HepG2 (cell line): ENCODE data around the gene PFDN1. TPM values are rescaled to one million over a fixed set of nuclear protein-coding genes. Genes with fewer than 3 reads are reported as not detected.

ENCODE experiments used
- ATAD3A ChIP-seq: sonication (generic); formaldehyde crosslinking; IDR thresholded peaks from 2 replicates; pipeline ENCODE4 v1.4.0; 2020; ENCODE audit warnings: missing genetic modification reagents
- CBX1 ChIP-seq: IDR thresholded peaks from one replicate; pipeline ENCODE4 v1.6.1; 2016; ENCODE audit warnings: antibody characterized with exemption, low read depth
- DMTF1 ChIP-seq: sonication (generic); formaldehyde crosslinking; IDR thresholded peaks from 2 replicates; pipeline ENCODE4 v1.4.0; 2020; ENCODE audit warnings: mild to moderate bottlenecking, missing genetic modification reagents
- GPN1 ChIP-seq: sonication (generic); formaldehyde crosslinking; IDR thresholded peaks from 2 replicates; pipeline ENCODE4 v1.5.1; 2020; ENCODE audit warnings: missing genetic modification reagents, borderline replicate concordance
- KAT2B ChIP-seq: fragments of 150-350 bp; IDR thresholded peaks from 2 replicates; pipeline ENCODE4 v1.6.1; 2014; ENCODE audit warnings: low read depth, low read length, borderline replicate concordance
- MAFG ChIP-seq: sonication (generic); formaldehyde crosslinking; IDR thresholded peaks from 2 replicates; pipeline ENCODE4 v1.5.1; 2020; ENCODE audit warnings: mild to moderate bottlenecking, missing genetic modification reagents
- MTF1 ChIP-seq: sonication (generic); formaldehyde crosslinking; IDR thresholded peaks from 2 replicates; pipeline ENCODE4 v1.5.0; 2020; ENCODE audit warnings: missing genetic modification reagents
- MXD4 ChIP-seq: IDR thresholded peaks from 2 replicates; pipeline ENCODE4 v1.6.1; 2016; ENCODE audit warnings: mild to moderate bottlenecking, missing biosample characterization, missing genetic modification reagents
- NR3C1 ChIP-seq: sonication (generic); formaldehyde crosslinking; IDR thresholded peaks from 2 replicates; pipeline ENCODE4 v1.4.0; 2020; ENCODE audit warnings: missing genetic modification reagents
- RARA ChIP-seq: IDR thresholded peaks from 2 replicates; pipeline ENCODE4 v1.6.1; 2016; ENCODE audit warnings: missing genetic modification reagents, missing compliant biosample characterization
- RORA ChIP-seq: sonication (generic); formaldehyde crosslinking; IDR thresholded peaks from 2 replicates; pipeline ENCODE4 v1.5.0; 2020; ENCODE audit warnings: mild to moderate bottlenecking, missing genetic modification reagents, moderate library complexity
- RXRA ChIP-seq: sonication (generic); formaldehyde crosslinking; IDR thresholded peaks from 2 replicates; pipeline ENCODE4 v1.5.1; 2020; ENCODE audit warnings: missing genetic modification reagents
- SMAD3 ChIP-seq: sonication (generic); formaldehyde crosslinking; IDR thresholded peaks from 2 replicates; pipeline ENCODE4 v1.4.0; 2020; ENCODE audit warnings: missing genetic modification reagents
- TAF15 ChIP-seq: fragments of 200-400 bp; formaldehyde crosslinking; IDR thresholded peaks from one replicate; pipeline ENCODE4 v1.6.1; 2018; ENCODE audit warnings: mild to moderate bottlenecking, low read depth, low read length; ENCODE audit not compliant: poor library complexity, severe bottlenecking
- TBL1XR1 ChIP-seq: fragments of 150-350 bp; IDR thresholded peaks from 2 replicates; pipeline ENCODE4 v1.6.1; 2014; ENCODE audit warnings: borderline replicate concordance, low read length; ENCODE audit not compliant: partially characterized antibody
- TEAD3 ChIP-seq: optimal IDR thresholded peaks from 2 replicates; pipeline ENCODE3; 2016; ENCODE audit warnings: borderline replicate concordance
- ZBTB7A ChIP-seq: sonication (generic); formaldehyde crosslinking; IDR thresholded peaks from 2 replicates; pipeline ENCODE4 v1.8.0; 2022; ENCODE audit warnings: mild to moderate bottlenecking, missing genetic modification reagents
- ZIK1 ChIP-seq: sonication (generic); formaldehyde crosslinking; IDR thresholded peaks from 2 replicates; pipeline ENCODE4 v1.5.0; 2020; ENCODE audit warnings: mild to moderate bottlenecking, low read depth, missing genetic modification reagents, borderline replicate concordance
- ZNF160 ChIP-seq: sonication (generic); formaldehyde crosslinking; IDR thresholded peaks from 2 replicates; pipeline ENCODE4 v1.8.0; 2022; ENCODE audit warnings: mild to moderate bottlenecking, inconsistent platforms, missing genetic modification reagents
- ZNF24 ChIP-seq: fragments of 450-650 bp; IDR thresholded peaks from 2 replicates; pipeline ENCODE4 v1.6.1; 2017; ENCODE audit warnings: antibody characterized with exemption, mild to moderate bottlenecking
- polyA plus RNA-seq, 8 experiments: library from polyadenylated mRNA; depleted of rRNA in 3 of 8; stranded (reverse) in 7 of 8; unstranded in 1 of 8; fragments of >200 nt; fragmentation: Illumina TruSeq in 4 of 8; extraction: Trizol in 4 of 8; gene quantifications; 2 replicates each; pipeline versions ENCODE4 v1.2.1 to v1.2.3, GENCODE V29; 2011 to 2016; ENCODE audit warnings: low read depth in 4 of 8, missing spikeins in 1 of 8, mixed read lengths in 1 of 8; ENCODE audit not compliant: insufficient read depth in 1 of 8
- total RNA-seq, 5 experiments: library from RNA; depleted of rRNA; stranded (reverse); fragments of >200 nt; fragmentation: Illumina TruSeq; extraction: Trizol; gene quantifications; 2 replicates each; pipeline ENCODE4 v1.2.3, GENCODE V29; 2016; ENCODE audit warnings: low read depth in 1 of 5
- TF ChIP-seq, protein P1 (sequence below): IDR thresholded peaks from 2 replicates; pipeline ENCODE4 v1.6.1; 2016; ENCODE audit warnings: mild to moderate bottlenecking
- TF ChIP-seq, protein P2 (sequence below): sonication (generic); formaldehyde crosslinking; IDR thresholded peaks from 2 replicates; pipeline ENCODE4 v1.8.1; 2022; ENCODE audit warnings: low read depth, mild to moderate bottlenecking, missing genetic modification reagents

Gene PFDN1
- total and polyA plus RNA-seq, 2 of the 13 experiments (the other 11 are each of a cell fraction or from before 2014, with no cell fraction given): 67.2 to 70.8 TPM

DNA sequence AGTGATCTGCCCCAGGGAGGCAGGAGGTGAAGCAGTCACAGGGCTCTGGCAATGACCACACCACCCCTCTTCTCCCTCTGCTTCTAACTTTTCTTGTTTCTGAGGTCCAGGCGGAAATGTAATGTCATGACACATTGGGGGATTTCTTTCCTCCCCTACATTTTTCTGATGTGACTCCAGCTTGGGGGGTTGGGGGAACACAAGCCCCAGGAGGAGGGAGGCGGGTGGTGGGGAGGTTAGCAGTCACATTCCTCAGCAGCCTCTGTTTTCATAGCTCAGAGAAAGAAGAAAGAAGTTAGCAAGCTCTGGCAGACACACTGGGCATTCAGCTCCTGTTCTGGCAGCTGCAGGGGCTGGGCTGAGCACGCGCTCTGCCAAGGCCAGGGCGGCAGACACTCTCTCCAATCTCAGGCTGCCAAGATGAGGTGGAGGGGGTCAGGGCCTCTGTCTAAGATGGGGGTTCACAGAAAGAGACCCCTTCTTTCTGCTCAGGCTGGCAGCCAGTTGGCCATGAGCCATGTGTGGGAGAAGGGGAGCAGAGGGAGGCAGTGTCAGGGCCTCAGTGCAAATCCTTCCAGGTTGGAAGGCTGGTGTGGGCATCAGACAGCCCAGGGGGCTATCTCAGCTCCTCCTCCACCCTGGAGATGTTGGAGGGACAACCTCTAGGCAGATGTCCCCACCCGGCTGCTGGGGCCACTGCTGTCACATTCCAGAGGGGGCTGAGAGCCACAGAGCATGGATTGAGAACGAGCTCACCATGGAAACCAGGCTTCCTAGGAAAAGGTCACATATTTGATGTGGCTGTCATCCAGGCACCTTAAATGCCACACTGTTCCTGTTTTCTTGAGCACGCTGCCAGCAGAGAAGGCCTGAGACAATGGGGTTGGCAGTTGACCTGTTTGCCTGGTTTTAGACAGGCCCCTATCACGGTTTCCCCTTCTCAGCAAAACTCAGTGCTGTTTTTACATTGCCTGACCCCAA lies 20.1 kb upstream of the PFDN1 start (continued):
- TF ChIP-seq, protein P1, sequence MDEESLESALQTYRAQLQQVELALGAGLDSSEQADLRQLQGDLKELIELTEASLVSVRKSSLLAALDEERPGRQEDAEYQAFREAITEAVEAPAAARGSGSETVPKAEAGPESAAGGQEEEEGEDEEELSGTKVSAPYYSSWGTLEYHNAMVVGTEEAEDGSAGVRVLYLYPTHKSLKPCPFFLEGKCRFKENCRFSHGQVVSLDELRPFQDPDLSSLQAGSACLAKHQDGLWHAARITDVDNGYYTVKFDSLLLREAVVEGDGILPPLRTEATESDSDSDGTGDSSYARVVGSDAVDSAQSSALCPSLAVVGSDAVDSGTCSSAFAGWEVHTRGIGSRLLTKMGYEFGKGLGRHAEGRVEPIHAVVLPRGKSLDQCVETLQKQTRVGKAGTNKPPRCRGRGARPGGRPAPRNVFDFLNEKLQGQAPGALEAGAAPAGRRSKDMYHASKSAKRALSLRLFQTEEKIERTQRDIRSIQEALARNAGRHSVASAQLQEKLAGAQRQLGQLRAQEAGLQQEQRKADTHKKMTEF (CRISPR knock-in tag): no peak
- TF ChIP-seq MXD4 (CRISPR knock-in tag) (no peak), RXRA (CRISPR knock-in tag) (peak; percentile 52), ZBTB7A (CRISPR knock-in tag) (no peak), SMAD3 (CRISPR knock-in tag) (no peak), GPN1 (CRISPR knock-in tag) (no peak), TBL1XR1 (no peak), ZIK1 (CRISPR knock-in tag) (no peak), RORA (CRISPR knock-in tag) (no peak), TAF15 (no peak), ATAD3A (CRISPR knock-in tag) (no peak), CBX1 (no peak), NR3C1 (CRISPR knock-in tag) (no peak), ZNF160 (CRISPR knock-in tag) (no peak), TEAD3 (peak; percentile 75), MAFG (CRISPR knock-in tag) (no peak), DMTF1 (CRISPR knock-in tag) (no peak), KAT2B (no peak), RARA (0 out of 2 replicates have a peak, but pooled peaks have one; percentile 8), ZNF24 (no peak), MTF1 (CRISPR knock-in tag) (no peak)
- TF ChIP-seq, protein P2, sequence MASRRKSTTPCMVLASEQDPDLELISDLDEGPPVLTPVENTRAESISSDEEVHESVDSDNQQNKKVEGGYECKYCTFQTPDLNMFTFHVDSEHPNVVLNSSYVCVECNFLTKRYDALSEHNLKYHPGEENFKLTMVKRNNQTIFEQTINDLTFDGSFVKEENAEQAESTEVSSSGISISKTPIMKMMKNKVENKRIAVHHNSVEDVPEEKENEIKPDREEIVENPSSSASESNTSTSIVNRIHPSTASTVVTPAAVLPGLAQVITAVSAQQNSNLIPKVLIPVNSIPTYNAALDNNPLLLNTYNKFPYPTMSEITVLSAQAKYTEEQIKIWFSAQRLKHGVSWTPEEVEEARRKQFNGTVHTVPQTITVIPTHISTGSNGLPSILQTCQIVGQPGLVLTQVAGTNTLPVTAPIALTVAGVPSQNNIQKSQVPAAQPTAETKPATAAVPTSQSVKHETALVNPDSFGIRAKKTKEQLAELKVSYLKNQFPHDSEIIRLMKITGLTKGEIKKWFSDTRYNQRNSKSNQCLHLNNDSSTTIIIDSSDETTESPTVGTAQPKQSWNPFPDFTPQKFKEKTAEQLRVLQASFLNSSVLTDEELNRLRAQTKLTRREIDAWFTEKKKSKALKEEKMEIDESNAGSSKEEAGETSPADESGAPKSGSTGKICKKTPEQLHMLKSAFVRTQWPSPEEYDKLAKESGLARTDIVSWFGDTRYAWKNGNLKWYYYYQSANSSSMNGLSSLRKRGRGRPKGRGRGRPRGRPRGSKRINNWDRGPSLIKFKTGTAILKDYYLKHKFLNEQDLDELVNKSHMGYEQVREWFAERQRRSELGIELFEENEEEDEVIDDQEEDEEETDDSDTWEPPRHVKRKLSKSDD (CRISPR knock-in tag): no peak
